ENCODE measurements around the gene COL5A2. TPM values are rescaled to one million over a fixed set of nuclear protein-coding genes. Genes with fewer than 3 reads are reported as not detected.
A peak's percentile ranks its signal among the peaks of the same experiment; 100 is the strongest.

The COL5A2 gene
- total RNA-seq, 4 donors from 2014 or later: 7.7 to 29.5 (median 16.9) TPM

- WGBS, 2 donors: 67 to 68% methylated on average over 2 of the region's 2 CpGs
- intact Hi-C loops (cut with DNase I; ENCODE audit: low total_unique reads): no loop called here
- no peak overlapping the region for H3K4me3 ChIP-seq (ENCODE audit: low read depth, poor library complexity, severe bottlenecking)
- DNase-seq (ENCODE audit: low spot score in 2 of 2): no peak
- TF ChIP-seq POLR2A (IDR thresholded peaks at IDR 0.05) (no peak), CTCF (IDR thresholded peaks at IDR 0.05) (no peak)
These were observed 133.2 kb downstream of the COL5A2 start for GRCh38 chr2:189046320-189046719.

GRCh38 chr2:189045836-189046235 lies 133.7 kb downstream of the COL5A2 start:
- no peak for TF ChIP-seq CTCF (IDR thresholded peaks at IDR 0.05)
- TF ChIP-seq POLR2A (IDR thresholded peaks at IDR 0.05): no peak
- DNase-seq (ENCODE audit: low spot score in 2 of 2): no peak
- 93 to 94% methylated on average over 3 of the region's 3 CpGs for WGBS, 2 donors
- no peak overlapping the region for H3K4me3 ChIP-seq (ENCODE audit: low read depth, poor library complexity, severe bottlenecking)
- intact Hi-C loops (cut with DNase I; ENCODE audit: low total_unique reads): no loop called here

GRCh38 chr2:189037518-189037917 lies 142.0 kb downstream of the COL5A2 start:
- H3K4me3 ChIP-seq (ENCODE audit: low read depth, poor library complexity, severe bottlenecking): no peak overlapping the region
- 40 to 44% methylated on average over 1 of the region's 1 CpG for WGBS, 2 donors
- TF ChIP-seq CTCF (IDR thresholded peaks at IDR 0.05) (no peak), POLR2A (IDR thresholded peaks at IDR 0.05) (no peak)
- intact Hi-C loops (cut with DNase I; ENCODE audit: low total_unique reads): no loop called here
- DNase-seq (ENCODE audit: low spot score in 2 of 2): no peak

GRCh38 chr2:189024901-189025618 lies 154.5 kb downstream of the COL5A2 start:
- intact Hi-C loops (cut with DNase I; ENCODE audit: low total_unique reads): no loop called here
- TF ChIP-seq POLR2A (IDR thresholded peaks at IDR 0.05) (no peak), CTCF (IDR thresholded peaks at IDR 0.05) (no peak)
- DNase-seq (ENCODE audit: low spot score in 2 of 2): no peak
- WGBS, 2 donors: 22 to 29% methylated on average over 3 of the region's 3 CpGs
- H3K4me3 ChIP-seq (ENCODE audit: low read depth, poor library complexity, severe bottlenecking): no peak overlapping the region

- H3K4me3 ChIP-seq (ENCODE audit: low read depth, poor library complexity, severe bottlenecking): no peak overlapping the region
- TF ChIP-seq POLR2A (IDR thresholded peaks at IDR 0.05): no peak
- no peak for TF ChIP-seq CTCF (IDR thresholded peaks at IDR 0.05)
- 51 to 59% methylated on average over 3 of the region's 3 CpGs for WGBS, 2 donors
- peak in 1 of 2 donors; percentile 43 for DNase-seq (ENCODE audit: low spot score in 2 of 2)
- intact Hi-C loops (cut with DNase I; ENCODE audit: low total_unique reads): no loop called here
These were observed 157.1 kb downstream of the COL5A2 start for GRCh38 chr2:189022492-189022891.

- DNase-seq (ENCODE audit: low spot score in 2 of 2): peak in 1 of 2 donors; percentile 27
- intact Hi-C loops (cut with DNase I; ENCODE audit: low total_unique reads): no loop called here
- TF ChIP-seq CTCF (IDR thresholded peaks at IDR 0.05) (no peak), POLR2A (IDR thresholded peaks at IDR 0.05) (no peak)
- no peak overlapping the region for H3K4me3 ChIP-seq (ENCODE audit: low read depth, poor library complexity, severe bottlenecking)
- WGBS, 2 donors: 43 to 55% methylated on average over 7 of the region's 7 CpGs
These were observed 157.5 kb downstream of the COL5A2 start for GRCh38 chr2:189022053-189022481.

All from lower leg skin (tissue), 4 donors.